Neural progenitor cell (in vitro differentiated cells): ENCODE measurements around the gene RAB40A. TPM values are rescaled to one million over a fixed set of nuclear protein-coding genes. Genes with fewer than 3 reads are reported as not detected.
"Not testable (repeated sequence)": the region's sequence is repeated elsewhere in the genome, so short reads cannot be mapped to it uniquely, and the experiment has no call there.

Experiments
- DNase-seq: peaks from one replicate; pipeline ENCODE4 v3.0.0-alpha.2; 2016; ENCODE audit warnings: low spot score
- H2AFZ ChIP-seq: fragments of 200-600 bp; sonication (generic); replicated peaks from 2 replicates; pipeline ENCODE4 v1.6.1; 2016; ENCODE audit warnings: antibody characterized with exemption
- H3F3A ChIP-seq: fragments of 200-600 bp; sonication (generic); 2 replicates; pipeline ENCODE4 v1.6.1; 2016; ENCODE audit warnings: antibody characterized with exemption, low read depth
- H3K27ac ChIP-seq: fragments of 200-600 bp; sonication (generic); 2 replicates; pipeline ENCODE4 v1.5.1; 2016; ENCODE audit warnings: mild to moderate bottlenecking
- H3K27me3 ChIP-seq: fragments of 200-600 bp; sonication (generic); 2 replicates; pipeline ENCODE4 v1.6.1; 2016; ENCODE audit warnings: mild to moderate bottlenecking, moderate library complexity
- H3K36me3 ChIP-seq: fragments of 200-600 bp; sonication (generic); 2 replicates; pipeline ENCODE4 v1.5.1; 2016
- H3K4me1 ChIP-seq: fragments of 200-600 bp; sonication (generic); 2 replicates; pipeline ENCODE4 v1.6.1; 2016; ENCODE audit warnings: mixed run types
- H3K4me2 ChIP-seq: fragments of 200-600 bp; sonication (generic); 2 replicates; pipeline ENCODE4 v1.6.1; 2016
- H3K4me3 ChIP-seq: fragments of 200-600 bp; sonication (generic); 2 replicates; pipeline ENCODE4 v1.5.1; 2016
- H3K79me2 ChIP-seq: fragments of 200-600 bp; sonication (generic); 2 replicates; pipeline ENCODE4 v1.6.1; 2016; ENCODE audit warnings: low read depth
- H3K9ac ChIP-seq: fragments of 200-600 bp; sonication (generic); 2 replicates; pipeline ENCODE4 v1.6.1; 2016
- H3K9me3 ChIP-seq: fragments of 200-600 bp; sonication (generic); 2 replicates; pipeline ENCODE4 v1.5.1; 2016; ENCODE audit warnings: low read depth
- H4K20me1 ChIP-seq: fragments of 200-600 bp; sonication (generic); 2 replicates; pipeline ENCODE4 v1.6.1; 2016; ENCODE audit warnings: low read depth
- H3K27ac Mint-ChIP-seq: 3 replicates; pipeline ENCODE4 v1.8.0; 2021; ENCODE audit warnings: mixed read lengths
- H3K27me3 Mint-ChIP-seq: 2 replicates; pipeline ENCODE4 v1.8.0; 2022; ENCODE audit warnings: low read depth, mild to moderate bottlenecking, inconsistent platforms, moderate library complexity, mixed read lengths; ENCODE audit not compliant: insufficient read depth
- H3K36me3 Mint-ChIP-seq: 3 replicates; pipeline ENCODE4 v1.8.0; 2021; ENCODE audit warnings: mixed read lengths
- H3K4me1 Mint-ChIP-seq: 3 replicates; pipeline ENCODE4 v1.8.0; 2021; ENCODE audit warnings: mixed read lengths
- H3K4me3 Mint-ChIP-seq: 3 replicates; pipeline ENCODE4 v1.8.0; 2021; ENCODE audit warnings: mild to moderate bottlenecking, moderate library complexity, mixed read lengths
- H3K9me3 Mint-ChIP-seq: 3 replicates; pipeline ENCODE4 v1.8.0; 2020; ENCODE audit warnings: mixed read lengths
- CTCF ChIP-seq: fragments of 200-600 bp; sonication (generic); IDR thresholded peaks from 2 replicates; pipeline ENCODE4 v1.5.1; 2017; ENCODE audit warnings: antibody characterized with exemption, mild to moderate bottlenecking
- EZH2 ChIP-seq: fragments of 200-600 bp; sonication (generic); IDR thresholded peaks from 2 replicates; pipeline ENCODE4 v1.6.1; 2017; ENCODE audit warnings: antibody characterized with exemption, mild to moderate bottlenecking, moderate library complexity
- EZH2phosphoT487 ChIP-seq: fragments of 200-600 bp; sonication (generic); IDR thresholded peaks from 2 replicates; pipeline ENCODE4 v1.6.1; 2017; ENCODE audit warnings: antibody characterized with exemption
- total RNA-seq: library from RNA; depleted of rRNA; stranded (reverse); fragments of >200 nt; gene quantifications from 2 replicates; pipeline ENCODE4 v1.2.3, GENCODE V29; 2015; ENCODE audit warnings: low replicate concordance

Gene RAB40A
- total RNA-seq, 1 donor from 2014 or later = 0.60 TPM

- Histone ChIP-seq H3K9me3 (no peaks in the 10 kb centered on the region), H3F3A (no peaks in the 10 kb centered on the region), H3K9ac (no peak overlapping the region), H3K27ac (no peak overlapping the region), H3K4me3 (no peak overlapping the region), H3K79me2 (no peaks in the 10 kb centered on the region), H3K4me1 (no peaks in the 10 kb centered on the region), H2AFZ (no peak overlapping the region), H4K20me1 (no peaks in the 10 kb centered on the region), H3K4me2 (no peak overlapping the region), H3K27me3 (no peaks in the 10 kb centered on the region), H3K36me3 (no peaks in the 10 kb centered on the region)
- TF ChIP-seq EZH2 = no peak
- TF ChIP-seq CTCF = peak; percentile 43
- TF ChIP-seq EZH2phosphoT487 = no peak
- Mint-ChIP-seq H3K36me3 (peaks cover 7% of the 10 kb centered on the region), H3K27me3 (peaks cover 2% of the 10 kb centered on the region), H3K4me3 (no peak overlapping the region), H3K4me1 (peaks cover 5% of the 10 kb centered on the region), H3K27ac (peak overlapping the region; percentile 79), H3K9me3 (peaks cover 13% of the 10 kb centered on the region)
- DNase-seq = peak; percentile 54
Observed at GRCh38 chrX:103464072-103464773, 55.1 kb downstream of the RAB40A start.

- Histone ChIP-seq H4K20me1 (no peaks in the 10 kb centered on the region), H3K27ac (no peak overlapping the region), H3K79me2 (no peaks in the 10 kb centered on the region), H3K4me1 (no peaks in the 10 kb centered on the region), H3F3A (no peaks in the 10 kb centered on the region), H3K4me3 (no peak overlapping the region), H3K36me3 (no peaks in the 10 kb centered on the region), H3K9ac (no peak overlapping the region), H3K4me2 (no peak overlapping the region), H3K9me3 (no peaks in the 10 kb centered on the region), H3K27me3 (no peaks in the 10 kb centered on the region), H2AFZ (no peak overlapping the region)
- Mint-ChIP-seq H3K4me3 (no peak overlapping the region), H3K9me3 (peaks cover 27% of the 10 kb centered on the region), H3K27ac (no peak overlapping the region), H3K36me3 (peaks cover 7% of the 10 kb centered on the region), H3K27me3 (peaks cover under 1% of the 10 kb centered on the region), H3K4me1 (peaks cover 5% of the 10 kb centered on the region)
- DNase-seq = no peak
- no peak for TF ChIP-seq EZH2phosphoT487
Observed at GRCh38 chrX:103461156-103461555, 58.1 kb downstream of the RAB40A start.

- H3K9me3 Mint-ChIP-seq = peaks cover 29% of the 10 kb centered on the region
- DNase-seq, H3K9ac ChIP-seq, H3K4me1 ChIP-seq, H3K36me3 Mint-ChIP-seq, H3K4me3 ChIP-seq, H3K36me3 ChIP-seq, H3K4me1 Mint-ChIP-seq, H3K79me2 ChIP-seq, H3K27me3 Mint-ChIP-seq, H3K4me2 ChIP-seq, H4K20me1 ChIP-seq, H2AFZ ChIP-seq, H3F3A ChIP-seq, H3K27me3 ChIP-seq, H3K4me3 Mint-ChIP-seq, H3K27ac ChIP-seq, H3K9me3 ChIP-seq, H3K27ac Mint-ChIP-seq: not testable (repeated sequence)
Observed at GRCh38 chrX:103460001-103460755, 59.1 kb downstream of the RAB40A start.

- Histone ChIP-seq H3K9ac (no peak overlapping the region), H2AFZ (no peak overlapping the region), H4K20me1 (no peaks in the 10 kb centered on the region), H3K27me3 (no peaks in the 10 kb centered on the region), H3K79me2 (no peaks in the 10 kb centered on the region), H3K9me3 (no peaks in the 10 kb centered on the region), H3K4me2 (no peak overlapping the region), H3K4me1 (no peaks in the 10 kb centered on the region), H3K27ac (no peak overlapping the region), H3K4me3 (no peak overlapping the region), H3F3A (no peaks in the 10 kb centered on the region), H3K36me3 (no peaks in the 10 kb centered on the region)
- Mint-ChIP-seq H3K4me3 (no peak overlapping the region), H3K9me3 (peaks cover 32% of the 10 kb centered on the region), H3K36me3 (peaks cover 27% of the 10 kb centered on the region), H3K4me1 (no peaks in the 10 kb centered on the region), H3K27me3 (peaks cover 2% of the 10 kb centered on the region), H3K27ac (no peak overlapping the region)
- no peak for TF ChIP-seq EZH2phosphoT487
- no peak for TF ChIP-seq CTCF
- no peak for TF ChIP-seq EZH2
- no peak for DNase-seq
Observed at GRCh38 chrX:103453655-103454054, 65.6 kb downstream of the RAB40A start.

Other genes starting within 250 kb of the RAB40A start
- gene TCEAL5, start 242.7 kb downstream of the RAB40A start, total RNA-seq = 0.12 TPM in 1 of 2 replicates, not detected in the other
- gene BEX2, start 208.5 kb downstream of the RAB40A start, total RNA-seq = 37.5 and 45.4 TPM in 2 replicates
- 30.8 and 34.3 TPM in 2 replicates for gene TCEAL7, start 189.2 kb downstream of the RAB40A start, total RNA-seq
- 72.0 and 108 TPM in 2 replicates for gene TCEAL9, start 163.0 kb downstream of the RAB40A start, total RNA-seq
- gene BEX3, start 143.0 kb downstream of the RAB40A start, total RNA-seq = 344 and 392 TPM in 2 replicates
- 40.3 and 48.7 TPM in 2 replicates for gene TCEAL4, start 66.0 kb upstream of the RAB40A start, total RNA-seq
- gene TCEAL3, start 88.5 kb upstream of the RAB40A start, total RNA-seq = 12.0 and 12.3 TPM in 2 replicates
- 15.4 and 17.0 TPM in 2 replicates for gene TCEAL1, start 109.5 kb upstream of the RAB40A start, total RNA-seq
- gene MORF4L2, start 167.2 kb upstream of the RAB40A start, total RNA-seq = 879 and 1,394 TPM in 2 replicates
- gene TMEM31, start 191.4 kb upstream of the RAB40A start, total RNA-seq = 0.46 TPM in 1 of 2 replicates, not detected in the other